ENCODE results near the gene ZBTB20.

DNA sequence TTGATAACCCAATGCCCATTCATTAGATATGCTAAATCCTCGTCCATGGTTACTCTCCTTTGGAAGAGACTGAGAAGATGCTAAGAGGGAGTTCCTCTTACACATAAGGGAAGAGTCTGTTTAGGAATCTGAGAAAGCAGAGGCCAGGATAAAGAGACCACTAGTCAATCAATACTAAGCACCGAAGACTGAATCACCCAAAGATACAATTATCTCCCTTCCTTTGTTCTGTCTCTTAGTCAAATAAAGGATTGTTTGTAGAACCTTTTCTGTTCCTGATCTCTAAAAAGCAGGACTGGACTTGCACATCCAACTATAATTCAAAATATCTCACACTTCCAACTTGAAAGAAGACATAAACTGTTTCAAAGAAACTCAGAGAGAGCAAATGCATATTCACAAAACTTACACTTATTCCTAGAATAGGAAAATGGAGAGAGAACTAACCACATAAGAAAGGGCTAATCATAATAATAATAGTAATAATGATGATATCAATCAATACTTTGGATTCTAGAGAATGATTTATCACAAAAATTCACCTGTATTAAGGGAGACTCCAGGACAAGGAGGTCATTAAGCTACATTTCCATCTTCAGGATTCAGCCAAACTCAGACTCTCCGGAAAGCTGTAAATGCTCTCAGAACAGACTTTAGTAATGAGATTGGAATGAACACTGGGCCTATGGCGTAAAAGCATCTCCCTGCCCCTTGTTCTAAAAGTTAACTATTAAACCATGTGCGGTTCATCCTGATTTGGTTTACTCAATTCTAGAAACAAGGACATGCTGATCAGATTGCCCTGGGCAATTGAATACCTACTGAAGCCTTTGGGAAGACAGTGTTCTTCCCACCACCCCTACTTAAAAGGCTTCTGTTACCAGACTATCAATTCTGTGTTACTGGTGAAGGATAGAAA lies 401.5 kb downstream of the ZBTB20 start:
- TF ChIP-seq, protein P1, sequence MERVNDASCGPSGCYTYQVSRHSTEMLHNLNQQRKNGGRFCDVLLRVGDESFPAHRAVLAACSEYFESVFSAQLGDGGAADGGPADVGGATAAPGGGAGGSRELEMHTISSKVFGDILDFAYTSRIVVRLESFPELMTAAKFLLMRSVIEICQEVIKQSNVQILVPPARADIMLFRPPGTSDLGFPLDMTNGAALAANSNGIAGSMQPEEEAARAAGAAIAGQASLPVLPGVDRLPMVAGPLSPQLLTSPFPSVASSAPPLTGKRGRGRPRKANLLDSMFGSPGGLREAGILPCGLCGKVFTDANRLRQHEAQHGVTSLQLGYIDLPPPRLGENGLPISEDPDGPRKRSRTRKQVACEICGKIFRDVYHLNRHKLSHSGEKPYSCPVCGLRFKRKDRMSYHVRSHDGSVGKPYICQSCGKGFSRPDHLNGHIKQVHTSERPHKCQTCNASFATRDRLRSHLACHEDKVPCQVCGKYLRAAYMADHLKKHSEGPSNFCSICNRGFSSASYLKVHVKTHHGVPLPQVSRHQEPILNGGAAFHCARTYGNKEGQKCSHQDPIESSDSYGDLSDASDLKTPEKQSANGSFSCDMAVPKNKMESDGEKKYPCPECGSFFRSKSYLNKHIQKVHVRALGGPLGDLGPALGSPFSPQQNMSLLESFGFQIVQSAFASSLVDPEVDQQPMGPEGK (CRISPR knock-in tag; IDR thresholded peaks at IDR 0.05; ENCODE audit: borderline replicate concordance): no peak
- no peak for TF ChIP-seq TCF4 (CRISPR knock-in tag; IDR thresholded peaks at IDR 0.05; ENCODE audit: borderline replicate concordance)
- no peak for TF ChIP-seq GLIS3 (CRISPR knock-in tag; IDR thresholded peaks at IDR 0.05)
- no peak for TF ChIP-seq CSRNP3 (CRISPR knock-in tag; IDR thresholded peaks at IDR 0.05)
- no peak for TF ChIP-seq POU6F1 (CRISPR knock-in tag; IDR thresholded peaks at IDR 0.05; ENCODE audit: borderline replicate concordance, low read depth)
- TF ChIP-seq TSHZ2 (CRISPR knock-in tag; IDR thresholded peaks at IDR 0.05): no peak
- TF ChIP-seq ZFP3 (CRISPR knock-in tag; IDR thresholded peaks at IDR 0.05): no peak

Data from SK-N-SH treated with all-trans-retinoic acid at 6 μM for 48 hours (cell line).